Activated T-helper 1 cell treated with Interleukin-2 at 50 U/mL for 16 hours (primary cell): Measurements from ENCODE around the gene STRN4.
"Not testable (repeated sequence)": the region's sequence is repeated elsewhere in the genome, so short reads cannot be mapped to it uniquely, and the experiment has no call there.

Experiments used
- DNase-seq: peaks from one replicate; pipeline ENCODE4 v3.0.0-alpha.2; 2020; ENCODE audit warnings: low read depth

STRN4 gene

GRCh38 chr19:46712768-46713338, 33.4 kb downstream of the STRN4 start:
- not testable (repeated sequence) for DNase-seq

- DNase-seq = no peak
These were observed 35.6 kb downstream of the STRN4 start for GRCh38 chr19:46710687-46711086.

GRCh38 chr19:46704379-46705076, 41.7 kb downstream of the STRN4 start:
- peak; percentile 74 for DNase-seq

GRCh38 chr19:46700704-46701103, 45.5 kb downstream of the STRN4 start:
- DNase-seq = no peak

- no peak for DNase-seq
These were observed 47.6 kb downstream of the STRN4 start for GRCh38 chr19:46698395-46699321.

GRCh38 chr19:46697204-46697960, 48.9 kb downstream of the STRN4 start:
- DNase-seq = no peak

- no peak for DNase-seq
These were observed 49.4 kb downstream of the STRN4 start for GRCh38 chr19:46696866-46697203.

- DNase-seq = no peak
These were observed 50.2 kb downstream of the STRN4 start for GRCh38 chr19:46696052-46696451.

GRCh38 chr19:46693760-46694159, 52.5 kb downstream of the STRN4 start:
- DNase-seq = no peak

- no peak for DNase-seq
These were observed 53.1 kb downstream of the STRN4 start for GRCh38 chr19:46692918-46693722.

- DNase-seq = no peak
These were observed 54.3 kb downstream of the STRN4 start for GRCh38 chr19:46691948-46692347.

- no peak for DNase-seq
These were observed 55.1 kb downstream of the STRN4 start for GRCh38 chr19:46691104-46691503.

- no peak for DNase-seq
These were observed 56.9 kb downstream of the STRN4 start for GRCh38 chr19:46689358-46689757.

GRCh38 chr19:46687438-46688145, 58.7 kb downstream of the STRN4 start:
- DNase-seq = no peak

- DNase-seq = no peak
These were observed 61.1 kb downstream of the STRN4 start for GRCh38 chr19:46685189-46685588.

GRCh38 chr19:46678110-46678732, 68.0 kb downstream of the STRN4 start:
- peak; percentile 15 for DNase-seq

GRCh38 chr19:46674416-46675178, 71.7 kb downstream of the STRN4 start:
- DNase-seq = no peak

GRCh38 chr19:46670813-46671212, 75.4 kb downstream of the STRN4 start:
- no peak for DNase-seq
